ENCODE measurements around the gene LRRC10B. TPM values are rescaled to one million over a fixed set of nuclear protein-coding genes. Genes with fewer than 3 reads are reported as not detected.
A peak's percentile ranks its signal among the peaks of the same experiment; 100 is the strongest.

Gene LRRC10B
- total and polyA plus RNA-seq, 2 donors from 2014 or later = 1.0 to 2.9 TPM

GRCh38 chr11:61549662-61550568 lies 41.4 kb downstream of the LRRC10B start:
- no peak overlapping the region for H3K27ac ChIP-seq (ENCODE audit: low read depth in 2 of 2, low read length in 2 of 2)
- no peaks in the 10 kb centered on the region for H3K9me3 ChIP-seq (ENCODE audit: control insufficient read depth in 2 of 3, insufficient read depth in 1 of 3, low read length in 3 of 3)
- peaks cover 8% of the 10 kb centered on the region for H3K27me3 ChIP-seq (ENCODE audit: control insufficient read depth, insufficient read depth, low read length)
- FAIRE-seq = no peak
- H3K4me1 ChIP-seq (ENCODE audit: control insufficient read depth in 2 of 3, insufficient read depth in 2 of 3, low read depth in 1 of 3, low read length in 3 of 3) = peaks cover 0 to 9% (median 0%) of the 10 kb centered on the region in 3 donors
- H3K4me3 ChIP-seq (ENCODE audit: low read length in 3 of 3) = no peak overlapping the region
- intact Hi-C loops (cut with DNase I) = no loop called here
- no peak for DNase-seq
- TF ChIP-seq CTCF (IDR thresholded peaks at IDR 0.05; ENCODE audit: borderline replicate concordance, extremely low read depth, insufficient read depth) = no peak
- no peak overlapping the region for H3K9ac ChIP-seq (ENCODE audit: low read length in 3 of 3)
- H3K36me3 ChIP-seq (ENCODE audit: control insufficient read depth in 2 of 3, insufficient read depth in 3 of 3, low read length in 3 of 3) = no peaks in the 10 kb centered on the region

- DNase-seq (no peak), FAIRE-seq (no peak)
- Histone ChIP-seq H3K27me3 (ENCODE audit: control insufficient read depth, insufficient read depth, low read length) (peaks cover 12% of the 10 kb centered on the region), H3K9me3 (ENCODE audit: control insufficient read depth in 2 of 3, insufficient read depth in 1 of 3, low read length in 3 of 3) (no peaks in the 10 kb centered on the region), H3K9ac (ENCODE audit: low read length in 3 of 3) (no peak overlapping the region), H3K36me3 (ENCODE audit: control insufficient read depth in 2 of 3, insufficient read depth in 3 of 3, low read length in 3 of 3) (no peaks in the 10 kb centered on the region), H3K4me3 (ENCODE audit: low read length in 3 of 3) (no peak overlapping the region), H3K27ac (ENCODE audit: low read depth in 2 of 2, low read length in 2 of 2) (peak overlapping the region in 1 of 2 donors; percentile 83), H3K4me1 (ENCODE audit: control insufficient read depth in 2 of 3, insufficient read depth in 2 of 3, low read depth in 1 of 3, low read length in 3 of 3) (peaks cover 0 to 9% (median 0%) of the 10 kb centered on the region in 3 donors)
- no peak for TF ChIP-seq CTCF (IDR thresholded peaks at IDR 0.05; ENCODE audit: borderline replicate concordance, extremely low read depth, insufficient read depth)
- intact Hi-C loops (cut with DNase I) = no loop called here
Measured at GRCh38 chr11:61550665-61551227, 42.2 kb downstream of the LRRC10B start.

- Histone ChIP-seq H3K36me3 (ENCODE audit: control insufficient read depth in 2 of 3, insufficient read depth in 3 of 3, low read length in 3 of 3) (no peaks in the 10 kb centered on the region), H3K4me3 (ENCODE audit: low read length in 3 of 3) (no peak overlapping the region), H3K9ac (ENCODE audit: low read length in 3 of 3) (peak overlapping the region in 1 of 3 donors; percentile 40), H3K9me3 (ENCODE audit: control insufficient read depth in 2 of 3, insufficient read depth in 1 of 3, low read length in 3 of 3) (no peaks in the 10 kb centered on the region), H3K27ac (ENCODE audit: low read depth in 2 of 2, low read length in 2 of 2) (peak overlapping the region; percentile 71 to 83), H3K27me3 (ENCODE audit: control insufficient read depth, insufficient read depth, low read length) (peaks cover 18% of the 10 kb centered on the region), H3K4me1 (ENCODE audit: control insufficient read depth in 2 of 3, insufficient read depth in 2 of 3, low read depth in 1 of 3, low read length in 3 of 3) (peaks cover 0 to 9% (median 0%) of the 10 kb centered on the region in 3 donors)
- no peak for TF ChIP-seq CTCF (IDR thresholded peaks at IDR 0.05; ENCODE audit: borderline replicate concordance, extremely low read depth, insufficient read depth)
- DNase-seq (peak in 1 of 5 donors; percentile 89), FAIRE-seq (no peak)
- intact Hi-C loops (cut with DNase I) = no loop called here
Measured at GRCh38 chr11:61551634-61552033, 43.1 kb downstream of the LRRC10B start.

All from kidney (tissue), 14 donors.